NK-92 (cell line): ENCODE data around the gene FABP2.
"Not testable (repeated sequence)": the region's sequence is repeated elsewhere in the genome, so short reads cannot be mapped to it uniquely, and the experiment has no call there.

Experiments used
- DNase-seq: peaks from one replicate; lab custom pipeline; 2025; ENCODE audit not compliant: unreplicated experiment; lab: John Stamatoyannopoulos, UW

Gene FABP2

GRCh38 chr4:119321921-119322687, at the start of gene FABP2:
Gene FABP2, minus strand, starts transcription at chr4:119322138. Its CDS starts 36 bp downstream, at chr4:119322102.
- no peak for DNase-seq

GRCh38 chr4:119370951-119371683, 49.2 kb upstream of the FABP2 start:
- not testable (repeated sequence) for DNase-seq

- not testable (repeated sequence) for DNase-seq
These were observed 48.5 kb upstream of the FABP2 start for GRCh38 chr4:119370392-119370791.

- DNase-seq, result not testable (repeated sequence)
These were observed 44.9 kb upstream of the FABP2 start for GRCh38 chr4:119366802-119367201.

GRCh38 chr4:119364203-119364602, 42.3 kb upstream of the FABP2 start:
- not testable (repeated sequence) for DNase-seq

GRCh38 chr4:119363372-119363771, 41.4 kb upstream of the FABP2 start:
- not testable (repeated sequence) for DNase-seq

GRCh38 chr4:119362413-119362812, 40.5 kb upstream of the FABP2 start:
- not testable (repeated sequence) for DNase-seq

GRCh38 chr4:119359873-119360272, 37.9 kb upstream of the FABP2 start:
- not testable (repeated sequence) for DNase-seq

- DNase-seq, result not testable (repeated sequence)
These were observed 34.9 kb upstream of the FABP2 start for GRCh38 chr4:119356796-119357195.

GRCh38 chr4:119356041-119356440, 34.1 kb upstream of the FABP2 start:
- DNase-seq, result not testable (repeated sequence)

- not testable (repeated sequence) for DNase-seq
These were observed 31.4 kb upstream of the FABP2 start for GRCh38 chr4:119353364-119353763.

GRCh38 chr4:119348169-119348568, 26.2 kb upstream of the FABP2 start:
- DNase-seq, result not testable (repeated sequence)

GRCh38 chr4:119343293-119343692, 21.4 kb upstream of the FABP2 start:
- DNase-seq, result not testable (repeated sequence)

- DNase-seq, result not testable (repeated sequence)
These were observed 18.0 kb upstream of the FABP2 start for GRCh38 chr4:119339895-119340294.

GRCh38 chr4:119337010-119337409, 15.1 kb upstream of the FABP2 start:
- no peak for DNase-seq

GRCh38 chr4:119336332-119336979, 14.5 kb upstream of the FABP2 start:
- not testable (repeated sequence) for DNase-seq

- no peak for DNase-seq
These were observed 8.1 kb upstream of the FABP2 start for GRCh38 chr4:119329835-119330620.

- no peak for DNase-seq
These were observed 6.8 kb upstream of the FABP2 start for GRCh38 chr4:119328695-119329094.

- no peak for DNase-seq
These were observed 3.9 kb downstream of the FABP2 start for GRCh38 chr4:119317990-119318389.

GRCh38 chr4:119315036-119315435, 6.9 kb downstream of the FABP2 start:
- DNase-seq, result no peak

- no peak for DNase-seq
These were observed 7.6 kb downstream of the FABP2 start for GRCh38 chr4:119314356-119314755.
